ENCODE measurements around the gene SLC22A12. TPM values are rescaled to one million over a fixed set of nuclear protein-coding genes. Genes with fewer than 3 reads are reported as not detected.

SLC22A12 gene
- total RNA-seq, 1 donor from 2014 or later = not detected

DNA sequence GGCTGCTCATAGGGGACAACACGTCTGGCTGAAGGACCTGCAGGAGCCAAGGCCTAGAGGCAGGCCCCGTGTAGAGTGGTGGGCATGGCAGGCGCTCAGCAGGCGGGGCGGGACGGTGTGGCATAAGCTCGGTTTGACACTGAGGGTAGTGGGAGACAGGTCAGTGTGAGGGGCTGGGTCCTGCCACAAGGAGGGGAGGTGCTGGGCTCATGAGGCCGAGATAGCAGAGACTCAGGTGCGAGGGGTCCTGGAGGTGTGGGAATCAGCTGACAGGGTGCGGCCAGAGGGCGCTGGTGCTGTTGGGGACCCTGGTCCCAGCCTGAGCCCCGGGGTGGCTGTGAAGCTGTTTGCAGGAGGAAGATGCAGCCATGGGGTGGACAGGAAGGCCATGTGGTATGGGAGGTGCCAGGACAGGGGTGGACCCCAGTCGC is 6.7 kb downstream of the SLC22A12 start:
- H3K27me3 ChIP-seq (ENCODE audit: low read depth) = no peaks in the 10 kb centered on the region
- no peaks in the 10 kb centered on the region for H3K36me3 ChIP-seq
- intact Hi-C loops (cut with DNase I) = no loop called here
- H3K4me1 ChIP-seq = no peaks in the 10 kb centered on the region
- ATAC-seq (no peak), DNase-seq (peak; percentile 37)
- no peak for TF ChIP-seq CTCF (IDR thresholded peaks at IDR 0.05)
- H3K27ac ChIP-seq = no peak overlapping the region
- H3K4me3 ChIP-seq = no peak overlapping the region
- no peaks in the 10 kb centered on the region for H3K9me3 ChIP-seq

DNA sequence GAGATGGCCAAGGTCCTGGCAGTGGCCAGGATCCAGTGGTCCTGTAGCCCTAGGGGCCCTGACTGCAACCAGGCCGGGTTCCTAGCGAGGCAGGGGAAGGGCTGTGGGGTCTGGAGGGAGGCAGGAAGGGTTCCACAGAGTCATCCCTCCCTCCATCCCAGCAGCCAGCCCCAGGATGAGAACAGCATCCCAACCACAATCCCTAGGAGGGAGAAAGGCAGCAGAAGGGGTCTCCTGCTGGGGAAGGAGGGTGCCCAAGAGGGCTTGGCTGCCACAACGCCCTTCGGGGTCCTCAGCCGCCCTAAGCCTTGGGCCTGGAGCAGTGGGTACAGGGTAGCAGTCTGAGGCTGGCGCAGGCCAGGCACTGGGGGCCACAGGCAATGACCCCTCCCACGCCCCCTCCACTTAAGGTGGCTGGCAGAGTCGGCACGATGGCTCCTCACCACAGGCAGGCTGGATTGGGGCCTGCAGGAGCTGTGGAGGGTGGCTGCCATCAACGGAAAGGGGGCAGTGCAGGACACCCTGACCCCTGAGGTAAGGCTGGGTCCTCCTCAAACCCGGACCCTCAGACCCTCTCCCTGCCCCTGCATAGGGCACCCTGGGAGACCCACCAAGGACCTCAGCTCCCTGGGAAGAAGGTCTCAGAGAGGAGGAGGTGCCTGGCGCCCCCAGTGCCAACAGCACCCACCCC is 7.2 kb downstream of the SLC22A12 start:
- H3K27me3 ChIP-seq (ENCODE audit: low read depth) = no peaks in the 10 kb centered on the region
- intact Hi-C loops (cut with DNase I) = no loop called here
- no peak overlapping the region for H3K4me3 ChIP-seq
- no peaks in the 10 kb centered on the region for H3K9me3 ChIP-seq
- H3K36me3 ChIP-seq = no peaks in the 10 kb centered on the region
- no peaks in the 10 kb centered on the region for H3K4me1 ChIP-seq
- DNase-seq (peak; percentile 21), ATAC-seq (peak in 1 of 2 donors; percentile 14)
- no peak for TF ChIP-seq CTCF (IDR thresholded peaks at IDR 0.05)
- no peak overlapping the region for H3K27ac ChIP-seq

DNA sequence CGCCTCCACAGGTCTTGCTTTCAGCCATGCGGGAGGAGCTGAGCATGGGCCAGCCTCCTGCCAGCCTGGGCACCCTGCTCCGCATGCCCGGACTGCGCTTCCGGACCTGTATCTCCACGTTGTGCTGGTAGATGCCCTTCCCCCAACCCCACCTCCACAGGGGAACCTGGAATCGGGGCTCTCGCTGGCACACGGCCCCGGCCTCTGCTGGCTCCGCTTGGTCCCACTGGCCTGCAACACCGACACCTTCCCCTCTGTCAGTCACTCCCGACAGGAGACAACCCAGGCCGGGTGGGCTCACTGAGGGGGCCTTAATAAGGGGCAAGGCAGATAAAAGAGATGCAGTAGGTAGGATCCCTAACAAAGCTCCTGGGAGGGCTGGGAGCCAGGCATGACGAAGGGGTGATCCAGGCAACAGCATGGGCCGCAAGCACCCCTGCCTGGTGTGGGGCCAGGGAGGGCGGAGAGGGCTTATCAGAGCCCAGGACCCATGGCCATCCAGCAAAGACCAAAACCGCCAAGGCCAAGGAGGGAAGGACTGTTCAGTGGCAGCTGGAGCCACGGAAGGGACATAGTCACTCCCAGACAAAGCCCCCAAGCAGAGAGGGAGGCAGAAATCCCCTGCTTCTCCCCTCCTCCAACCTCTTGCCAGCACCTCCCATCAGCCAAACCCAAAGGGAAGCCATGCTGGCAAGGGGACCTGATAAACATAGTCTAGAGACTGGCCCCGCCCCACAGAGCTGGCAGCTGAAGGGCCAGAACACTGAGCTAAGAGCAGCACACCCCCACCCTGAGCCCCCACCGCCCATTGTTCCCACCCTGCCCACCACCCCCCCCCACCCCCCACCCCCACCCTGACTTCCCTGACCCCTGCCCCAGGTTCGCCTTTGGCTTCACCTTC is 8.0 kb downstream of the SLC22A12 start:
- intact Hi-C loops (cut with DNase I) = no loop called here
- no peak for ATAC-seq

GRCh38 chr11:64599698-64600211 is 8.7 kb downstream of the SLC22A12 start:
- intact Hi-C loops (cut with DNase I) = no loop called here
- no peak for TF ChIP-seq CTCF (IDR thresholded peaks at IDR 0.05)
- Histone ChIP-seq H3K27ac (no peak overlapping the region), H3K4me3 (no peak overlapping the region), H3K4me1 (no peaks in the 10 kb centered on the region), H3K9me3 (no peaks in the 10 kb centered on the region), H3K27me3 (ENCODE audit: low read depth) (peaks cover 7% of the 10 kb centered on the region), H3K36me3 (no peaks in the 10 kb centered on the region)
- DNase-seq = no peak
- ATAC-seq = no peak

More for the DNA sequence above, 8.0 kb downstream of the SLC22A12 start:
- Histone ChIP-seq H3K4me1 (no peaks in the 10 kb centered on the region), H3K36me3 (no peaks in the 10 kb centered on the region), H3K9me3 (no peaks in the 10 kb centered on the region), H3K27me3 (ENCODE audit: low read depth) (peaks cover 7% of the 10 kb centered on the region), H3K27ac (no peak overlapping the region), H3K4me3 (no peak overlapping the region)
- no peak for TF ChIP-seq CTCF (IDR thresholded peaks at IDR 0.05)
- peak; percentile 38 for DNase-seq

GRCh38 chr11:64600281-64600992 is 9.4 kb downstream of the SLC22A12 start:
- no peak for TF ChIP-seq CTCF (IDR thresholded peaks at IDR 0.05)
- intact Hi-C loops (cut with DNase I) = no loop called here
- peaks cover 7% of the 10 kb centered on the region for H3K27me3 ChIP-seq (ENCODE audit: low read depth)
- no peaks in the 10 kb centered on the region for H3K9me3 ChIP-seq
- ATAC-seq (no peak), DNase-seq (no peak)
- H3K4me1 ChIP-seq = no peaks in the 10 kb centered on the region
- H3K4me3 ChIP-seq = no peak overlapping the region
- H3K36me3 ChIP-seq = no peaks in the 10 kb centered on the region
- no peak overlapping the region for H3K27ac ChIP-seq
